Stimulated activated CD8-positive, alpha-beta memory T cell treated with anti-CD3 and anti-CD28 coated beads, Interleukin-7, amount 100 ng/mL, for 24 hours (primary cell): ENCODE measurements around the gene NCOA6.
A peak's percentile ranks its signal among the peaks of the same experiment; 100 is the strongest.
"Not testable (repeated sequence)": the region's sequence is repeated elsewhere in the genome, so short reads cannot be mapped to it uniquely, and the experiment has no call there.

Experiments used
- DNase-seq: peaks from one replicate; pipeline ENCODE4 v3.0.0-alpha.2; 2020; ENCODE audit warnings: low read depth

The NCOA6 gene

DNA sequence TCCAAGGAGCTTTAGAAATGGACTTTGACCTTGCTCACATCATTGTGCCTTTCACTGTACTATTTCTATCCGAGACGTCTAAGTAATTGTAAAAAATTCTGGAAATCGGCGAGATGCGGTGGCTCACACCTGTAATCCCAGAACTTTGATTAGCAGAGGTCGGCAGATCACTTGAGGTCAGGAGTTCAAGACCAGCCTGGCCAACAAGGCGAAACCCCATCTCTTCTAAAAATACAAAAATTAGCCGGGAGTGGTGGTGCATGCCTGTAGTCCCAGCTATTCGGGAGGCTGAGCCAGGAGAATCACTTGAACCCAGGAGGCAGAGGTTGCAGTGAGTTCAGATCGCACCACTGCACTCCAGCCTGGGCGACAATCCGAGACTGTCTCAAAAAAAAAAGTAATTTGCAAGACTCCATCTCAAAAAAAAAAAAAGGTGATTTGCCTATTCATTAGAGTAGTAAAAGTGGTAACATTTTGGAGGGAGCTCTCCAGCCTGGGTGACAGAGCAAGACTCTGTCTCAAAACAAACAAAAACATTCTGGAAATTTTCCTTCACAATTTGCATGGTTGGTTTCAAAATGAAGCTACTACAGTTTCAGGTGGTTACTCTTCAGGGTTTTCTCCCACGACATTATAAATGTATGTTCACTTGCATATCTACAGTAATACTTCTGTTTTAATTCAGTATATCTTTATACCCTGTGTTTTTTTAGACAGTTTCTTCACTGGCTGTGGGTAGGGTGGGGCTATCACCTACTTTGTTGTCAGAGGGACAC is 106.0 kb downstream of the NCOA6 start:
- not testable (repeated sequence) for DNase-seq

DNA sequence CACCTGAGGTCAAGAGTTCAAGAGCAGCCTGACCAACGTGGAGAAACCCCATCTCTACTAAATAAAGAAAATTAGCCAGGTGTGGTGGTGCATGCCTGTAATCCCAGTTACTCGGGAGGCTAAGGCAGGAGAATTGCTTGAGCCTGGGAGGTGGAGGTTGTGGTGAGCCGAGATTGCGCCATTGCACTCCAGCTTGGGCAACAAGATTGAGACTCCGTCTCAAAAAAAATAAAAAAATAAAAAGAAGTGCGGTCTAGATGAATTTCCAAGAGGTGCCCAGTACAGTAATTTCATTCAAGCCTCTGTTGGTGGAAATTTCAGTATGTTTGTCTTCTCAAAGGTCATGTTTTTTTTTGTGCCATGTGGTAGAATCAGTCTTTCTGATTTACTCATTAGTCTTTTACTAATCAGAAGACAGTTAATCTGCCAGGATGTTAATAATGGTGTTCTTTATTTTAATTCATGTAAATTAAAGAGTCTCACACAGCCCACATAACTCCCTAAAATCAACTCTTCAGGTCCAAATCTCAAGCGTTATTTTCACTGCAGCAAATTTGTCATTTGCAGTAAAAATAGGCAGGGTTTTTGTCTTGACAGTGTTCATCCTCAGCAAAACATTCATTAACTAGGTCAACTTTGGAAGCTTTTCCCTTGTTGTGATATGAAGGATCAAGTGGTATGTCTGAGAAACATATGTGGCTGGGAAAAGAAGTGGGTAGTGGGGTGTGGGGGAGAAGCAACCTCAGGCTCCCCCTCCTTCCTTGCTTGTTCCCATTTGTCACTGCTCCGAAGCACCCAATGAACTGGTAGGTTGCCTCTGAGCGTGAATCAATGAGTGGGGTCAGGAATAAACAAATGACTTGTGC is 108.0 kb downstream of the NCOA6 start:
- DNase-seq, result no peak

DNA sequence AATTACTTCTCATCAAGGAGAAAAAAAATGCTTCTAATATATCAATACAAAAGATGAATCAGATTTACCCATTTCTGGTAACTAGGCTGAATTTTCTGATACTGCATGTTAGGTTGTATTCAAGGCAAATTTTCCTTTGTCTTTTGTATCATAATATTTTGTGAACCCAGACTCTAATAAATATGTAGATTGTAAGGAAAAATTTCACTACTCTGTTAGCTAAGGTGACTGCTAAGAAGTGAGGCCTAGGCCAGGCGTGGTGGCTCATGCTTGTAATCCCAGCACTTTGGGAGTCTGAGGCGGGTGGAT is 108.6 kb downstream of the NCOA6 start:
- no peak for DNase-seq

DNA sequence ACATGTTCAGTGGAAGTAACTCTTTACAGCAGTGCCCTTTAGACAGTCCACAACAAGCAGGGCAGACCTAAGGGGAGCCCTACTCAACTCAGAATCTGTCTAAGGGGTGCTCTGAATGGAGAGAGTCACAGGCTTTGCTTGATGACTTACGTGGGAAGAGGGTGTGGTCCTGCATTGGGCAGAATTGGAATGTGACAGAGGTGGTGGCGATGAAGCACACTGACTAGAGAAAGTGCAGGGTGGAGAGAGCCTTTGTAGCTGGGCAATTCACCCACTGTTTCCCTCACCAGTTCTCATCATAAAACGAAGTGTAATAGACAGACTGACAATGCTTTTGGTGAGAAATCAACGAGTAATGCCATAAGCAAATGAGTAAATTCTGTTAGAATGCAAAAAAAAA is 110.1 kb downstream of the NCOA6 start:
- no peak for DNase-seq

DNA sequence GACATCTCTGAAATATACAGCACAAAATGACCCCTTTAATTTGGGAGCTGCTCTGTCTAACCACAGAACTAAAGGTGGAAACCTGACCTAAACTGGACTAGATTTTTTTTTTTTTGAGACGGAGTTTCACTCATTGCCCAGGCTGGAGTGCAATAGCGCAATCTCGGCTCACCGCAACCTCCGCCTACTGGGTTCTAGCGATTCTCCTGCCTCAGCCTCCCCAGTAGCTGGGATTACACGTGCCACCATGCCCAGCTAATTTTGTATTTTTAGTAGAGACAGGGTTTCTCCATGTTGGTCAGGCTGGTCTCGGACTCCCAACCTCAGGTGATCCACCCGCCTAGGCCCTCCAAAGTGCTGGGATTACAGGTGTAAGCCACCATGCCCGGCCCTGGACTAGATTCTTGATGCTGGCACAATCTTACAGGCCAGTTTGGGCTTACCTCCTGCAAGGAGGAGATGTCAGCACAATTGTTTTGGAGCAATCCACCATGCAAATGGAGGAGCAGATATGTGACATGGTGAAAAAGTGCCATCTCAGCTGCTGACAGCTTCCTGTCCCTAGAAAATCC is 111.4 kb downstream of the NCOA6 start:
- DNase-seq, result not testable (repeated sequence)

DNA sequence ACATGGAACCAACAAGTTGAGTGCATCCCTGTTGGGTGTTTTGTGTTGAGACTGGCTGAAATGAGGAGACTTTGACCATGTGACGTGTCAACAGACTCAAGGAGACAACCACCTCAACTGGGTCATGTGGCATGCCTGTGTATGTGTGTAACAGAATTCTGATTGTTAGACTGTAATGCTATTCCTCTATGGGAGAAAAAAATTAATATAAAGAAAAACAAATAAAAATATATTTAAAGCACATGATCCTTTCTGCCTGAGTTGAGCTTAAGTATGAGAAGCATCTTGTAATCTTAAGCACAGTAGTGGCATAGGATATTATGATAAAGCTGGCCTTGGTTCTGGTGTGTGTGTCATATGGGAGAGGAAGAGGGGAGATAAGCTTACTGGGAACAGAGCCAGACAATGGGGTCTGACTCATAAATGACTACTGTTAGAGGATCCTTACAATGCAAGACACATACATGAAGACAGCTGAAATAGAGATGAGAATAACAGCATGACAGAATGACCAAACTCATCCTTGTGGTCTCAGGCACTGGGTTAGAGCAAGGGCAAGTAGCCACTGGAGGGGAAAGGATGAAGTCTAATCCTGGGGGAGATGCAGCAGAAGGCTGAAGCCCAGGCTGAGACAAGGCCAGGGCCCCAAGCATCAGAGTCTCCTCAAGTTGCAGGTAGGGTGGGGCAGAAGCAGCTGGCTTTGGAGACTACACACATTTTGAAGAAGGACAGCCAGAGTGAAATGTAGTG is 112.1 kb downstream of the NCOA6 start:
- no peak for DNase-seq

DNA sequence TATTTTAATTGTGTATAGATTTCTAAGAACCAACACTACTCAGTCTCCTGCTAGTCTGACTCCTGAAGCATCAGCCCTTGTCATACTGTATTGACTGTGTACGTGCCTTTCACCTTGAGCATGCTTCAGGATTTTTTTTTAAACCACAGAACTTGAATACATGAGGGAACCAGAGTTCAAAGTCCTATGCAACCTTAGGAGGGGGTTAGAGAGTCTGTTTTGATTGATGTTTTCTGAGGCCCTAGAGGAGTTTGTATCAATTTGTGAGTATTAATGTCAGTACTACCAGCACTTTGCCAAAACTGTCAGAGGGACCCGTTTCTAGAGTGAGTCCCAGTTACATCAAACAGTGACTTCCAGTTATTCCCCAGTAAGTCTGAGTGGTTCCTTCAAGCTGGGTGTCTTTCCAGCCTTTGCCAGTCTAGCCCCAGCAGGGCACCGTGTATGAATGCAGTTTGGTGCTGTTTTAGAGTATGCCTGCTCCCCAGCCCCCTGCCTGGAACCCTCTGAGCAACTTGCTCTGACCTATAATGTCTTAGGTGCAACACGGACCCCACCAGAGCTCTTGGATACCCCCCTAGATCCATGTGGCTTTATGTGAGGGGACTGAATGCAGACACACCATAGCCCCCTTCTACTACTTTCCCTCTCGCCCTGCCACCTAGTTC is 112.8 kb downstream of the NCOA6 start:
- no peak for DNase-seq

DNA sequence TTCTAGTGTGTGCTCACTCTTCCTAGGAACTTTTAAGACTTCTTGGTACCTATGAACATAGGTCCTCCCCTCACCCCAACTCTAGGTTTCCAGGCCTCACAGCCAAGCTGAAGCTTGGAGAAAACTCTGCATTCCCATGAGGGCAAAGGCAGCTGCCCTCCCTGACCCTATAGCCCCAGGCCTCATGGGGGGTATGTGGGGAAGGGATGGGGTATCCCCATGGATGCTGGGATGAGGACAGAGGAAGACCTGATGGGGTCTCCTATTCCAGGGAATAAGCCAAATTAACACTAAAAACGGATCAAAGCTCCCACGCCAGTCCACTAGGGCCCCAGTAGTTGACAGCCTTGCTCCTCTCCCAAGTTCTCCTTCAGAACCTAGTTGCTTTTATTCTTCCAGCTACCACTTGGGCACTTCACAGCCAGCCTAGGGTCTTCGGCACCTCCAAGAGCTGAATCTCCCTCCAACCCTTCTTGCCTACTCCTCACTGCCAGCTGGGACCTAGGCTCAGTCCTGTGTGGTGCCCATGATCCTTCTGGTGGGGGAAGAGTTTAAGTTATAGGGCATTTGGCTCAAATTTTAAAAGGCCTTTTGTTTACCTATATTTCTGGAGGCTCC is 113.5 kb downstream of the NCOA6 start:
- no peak for DNase-seq

DNA sequence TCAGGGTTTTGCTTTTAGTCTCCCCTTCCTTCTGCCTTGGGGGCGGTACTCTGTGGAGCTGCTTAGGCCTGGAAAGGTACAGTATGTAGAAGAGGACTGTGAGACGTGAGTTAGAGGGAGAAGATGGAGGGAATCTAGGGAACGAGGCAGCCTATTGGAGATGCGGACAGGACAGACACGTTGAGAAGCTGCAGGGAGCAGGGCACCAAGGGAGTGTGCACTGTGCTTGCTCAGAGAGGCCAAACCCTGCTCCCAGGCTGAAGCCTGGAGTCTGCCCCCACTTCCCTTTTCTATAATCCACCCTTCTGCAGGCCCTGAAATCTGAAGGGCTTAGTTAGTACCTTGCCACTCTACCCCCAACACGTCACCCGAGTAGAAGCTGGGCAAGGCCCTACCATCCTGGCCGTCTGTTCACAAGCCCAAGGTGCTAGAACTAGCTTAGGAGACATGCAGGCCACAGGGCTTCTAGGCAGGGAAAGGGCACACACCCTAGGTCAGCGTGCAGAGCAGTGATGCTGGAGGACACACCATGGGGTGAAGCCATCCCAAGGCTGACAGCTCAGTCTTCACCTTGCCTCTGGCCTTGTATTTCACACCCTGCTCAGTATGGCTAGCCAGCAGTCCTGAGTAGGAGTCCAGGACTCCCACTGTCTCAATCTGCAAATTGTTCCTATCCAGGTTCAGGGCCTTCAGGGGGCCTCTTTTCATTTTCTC is 114.4 kb downstream of the NCOA6 start:
- no peak for DNase-seq

DNA sequence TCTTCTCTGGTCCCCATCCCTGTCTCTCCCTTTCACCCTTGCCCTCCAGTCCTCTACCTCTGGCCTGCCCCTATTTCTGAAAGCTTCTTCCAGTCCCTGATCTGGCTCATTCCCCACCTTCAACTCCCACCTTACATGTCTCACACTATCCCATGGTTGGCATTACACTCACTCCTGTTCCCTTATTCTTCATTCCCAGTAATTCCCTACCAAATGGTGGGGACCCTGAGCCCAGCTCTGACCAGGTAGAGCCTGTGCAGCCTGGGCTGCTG is 114.9 kb downstream of the NCOA6 start:
- no peak for DNase-seq

DNA sequence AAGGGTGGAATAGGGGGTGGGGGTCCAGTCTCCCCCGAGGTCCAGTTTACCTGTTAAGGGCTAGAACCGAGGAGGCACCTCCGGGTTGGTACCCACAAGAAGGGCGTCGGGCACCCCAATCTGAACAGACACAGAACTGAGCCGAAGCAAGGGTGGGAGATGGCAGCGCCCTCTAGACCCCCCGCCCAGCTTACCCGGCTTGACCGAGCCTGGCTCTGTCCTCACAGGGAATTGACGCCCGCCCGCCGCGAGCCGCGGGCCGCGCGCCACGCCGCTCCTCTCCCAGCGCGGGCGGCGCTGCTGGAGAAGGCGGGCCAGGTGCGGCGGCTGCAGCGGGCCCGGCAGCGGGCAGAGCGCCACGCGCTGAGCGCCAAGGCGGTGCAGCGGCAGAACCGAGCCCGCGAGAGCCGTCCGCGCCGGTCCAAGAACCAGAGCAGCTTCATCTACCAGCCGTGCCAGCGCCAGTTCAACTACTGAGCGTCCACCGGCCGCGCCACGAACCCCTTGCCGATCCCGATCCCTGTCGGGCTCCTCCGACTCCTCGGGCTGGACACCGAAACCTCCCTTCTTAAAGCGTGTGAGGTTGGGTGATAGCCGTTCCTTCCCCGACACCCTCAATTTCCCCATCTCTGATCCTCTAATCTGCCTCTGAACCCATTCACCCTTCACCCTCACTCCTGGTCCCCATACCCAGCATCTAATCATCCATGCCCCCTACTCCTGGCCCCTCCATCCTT is 115.5 kb downstream of the NCOA6 start:
- DNase-seq, result no peak

DNA sequence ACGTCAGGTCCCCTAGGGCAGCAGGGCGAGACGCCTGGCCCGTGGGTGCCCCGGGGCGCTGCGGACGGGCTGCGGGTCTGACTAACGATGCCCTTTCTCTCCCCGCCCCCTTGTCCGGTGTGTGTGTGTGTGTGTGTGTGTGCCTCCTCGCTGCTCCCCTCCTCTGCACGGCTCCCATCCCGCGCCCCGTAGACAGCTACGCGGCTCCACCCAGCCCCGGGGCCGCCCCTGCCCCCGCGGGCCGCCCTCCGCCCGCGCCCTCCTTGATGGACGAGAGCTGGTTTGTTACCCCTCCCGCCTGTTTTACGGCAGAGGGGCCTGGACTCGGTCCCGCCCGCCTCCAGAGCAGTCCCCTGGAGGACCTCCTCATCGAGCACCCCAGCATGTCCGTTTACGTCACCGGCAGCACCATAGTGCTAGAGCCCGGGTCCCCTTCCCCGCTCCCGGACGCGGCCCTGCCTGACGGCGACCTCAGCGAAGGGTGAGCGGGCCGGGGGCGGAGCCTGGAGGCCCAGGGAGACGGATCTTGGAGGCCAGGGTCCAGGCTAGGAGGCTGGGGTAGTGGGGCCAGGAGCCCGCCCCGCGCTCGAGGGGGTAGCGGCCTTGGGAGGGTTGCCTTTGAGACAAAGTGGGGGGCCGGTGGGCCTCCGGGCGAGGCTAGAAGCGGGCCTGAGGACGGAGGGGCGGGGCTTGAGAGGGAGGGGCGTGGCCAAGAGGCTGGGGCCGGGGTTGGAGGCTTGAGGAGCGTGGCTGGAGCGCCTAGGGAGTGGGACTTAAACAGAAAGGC is 116.2 kb downstream of the NCOA6 start:
- peak; percentile 66 for DNase-seq

DNA sequence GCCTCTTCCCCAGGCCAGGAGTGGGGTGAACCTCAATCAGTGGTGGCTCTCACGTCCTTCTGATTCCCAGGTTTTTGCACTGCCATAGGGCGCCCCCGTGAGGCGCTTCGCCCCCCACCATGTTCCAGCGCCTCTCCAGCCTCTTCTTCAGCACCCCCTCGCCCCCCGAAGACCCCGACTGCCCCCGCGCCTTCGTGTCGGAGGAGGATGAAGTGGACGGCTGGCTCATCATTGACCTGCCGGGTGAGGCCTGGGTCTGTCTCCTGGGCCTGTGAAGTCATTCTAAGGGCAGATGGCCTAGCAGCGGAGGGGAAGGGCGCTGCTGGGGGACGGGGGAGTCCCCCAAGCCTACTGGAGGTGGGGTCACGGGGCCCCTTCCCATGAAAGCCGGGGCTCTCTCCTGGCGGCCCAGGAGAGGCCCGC is 116.8 kb downstream of the NCOA6 start:
- peak; percentile 22 for DNase-seq

DNA sequence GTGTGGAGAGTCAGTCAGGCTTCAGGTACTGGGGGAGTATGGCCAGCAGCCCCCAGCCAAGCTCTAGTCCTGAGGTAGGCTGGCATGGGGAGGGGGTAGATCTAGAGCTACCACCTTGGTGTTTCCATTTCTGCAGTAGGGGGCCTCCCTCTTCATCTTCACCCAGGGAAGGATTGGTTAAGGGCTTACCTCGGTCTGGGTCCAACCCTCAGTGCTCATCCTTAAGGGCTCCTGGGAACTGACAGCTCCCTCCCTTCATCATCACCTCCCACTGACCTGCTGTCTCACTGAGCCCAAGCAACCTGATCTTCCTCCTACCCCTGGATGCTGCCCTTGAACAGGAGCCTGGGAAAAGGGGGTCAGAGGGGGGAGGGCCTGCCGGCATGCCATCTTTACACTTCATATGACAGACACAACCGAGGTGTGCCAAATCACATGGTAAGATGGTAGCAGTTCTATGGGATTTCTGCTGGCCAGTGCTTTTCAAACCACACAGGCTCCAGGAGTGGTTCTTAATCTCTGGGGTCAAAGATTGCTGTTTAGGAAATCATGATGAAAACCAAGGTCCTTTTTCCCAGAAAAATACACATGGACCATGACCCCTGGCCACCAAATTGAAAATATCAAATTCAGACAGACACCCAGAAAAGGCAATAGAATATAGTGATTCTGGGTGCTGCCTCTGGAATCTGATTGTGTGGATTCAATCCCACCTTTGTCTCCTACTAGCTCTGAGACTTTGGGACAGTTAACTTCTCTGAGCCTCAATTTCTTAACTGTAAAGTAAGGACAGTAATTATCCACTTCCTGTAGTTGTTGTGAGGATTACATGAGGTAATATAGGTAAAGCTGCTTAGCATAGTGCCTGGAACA is 118.3 kb downstream of the NCOA6 start:
- DNase-seq, result no peak

DNA sequence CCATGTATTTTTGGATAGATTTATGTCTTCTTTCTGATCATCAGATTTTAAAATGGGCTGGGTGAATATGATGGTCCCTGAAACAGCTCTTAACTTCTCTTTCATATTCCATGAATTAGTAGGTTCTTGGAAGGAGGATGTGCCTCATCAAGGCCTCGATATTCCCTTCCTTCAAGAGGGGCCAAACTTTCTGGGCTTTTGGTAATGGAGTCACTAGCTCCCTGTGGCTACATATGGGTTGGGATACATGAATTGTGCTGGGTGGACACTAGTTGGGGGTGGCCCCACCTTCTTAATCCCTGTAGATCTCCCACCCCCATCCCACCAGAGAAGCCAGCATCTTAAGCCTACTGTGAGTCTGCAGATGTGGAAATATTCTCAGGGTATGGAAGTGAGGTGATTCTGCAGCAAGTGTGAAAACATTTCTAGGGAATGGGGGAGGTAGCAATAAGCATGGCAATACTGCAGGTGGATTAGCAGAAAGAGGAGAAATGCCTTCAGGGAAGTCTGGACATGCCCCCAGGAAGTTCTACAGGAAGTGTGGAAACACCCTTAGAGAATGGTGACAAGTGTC is 119.1 kb downstream of the NCOA6 start:
- no peak for DNase-seq

DNA sequence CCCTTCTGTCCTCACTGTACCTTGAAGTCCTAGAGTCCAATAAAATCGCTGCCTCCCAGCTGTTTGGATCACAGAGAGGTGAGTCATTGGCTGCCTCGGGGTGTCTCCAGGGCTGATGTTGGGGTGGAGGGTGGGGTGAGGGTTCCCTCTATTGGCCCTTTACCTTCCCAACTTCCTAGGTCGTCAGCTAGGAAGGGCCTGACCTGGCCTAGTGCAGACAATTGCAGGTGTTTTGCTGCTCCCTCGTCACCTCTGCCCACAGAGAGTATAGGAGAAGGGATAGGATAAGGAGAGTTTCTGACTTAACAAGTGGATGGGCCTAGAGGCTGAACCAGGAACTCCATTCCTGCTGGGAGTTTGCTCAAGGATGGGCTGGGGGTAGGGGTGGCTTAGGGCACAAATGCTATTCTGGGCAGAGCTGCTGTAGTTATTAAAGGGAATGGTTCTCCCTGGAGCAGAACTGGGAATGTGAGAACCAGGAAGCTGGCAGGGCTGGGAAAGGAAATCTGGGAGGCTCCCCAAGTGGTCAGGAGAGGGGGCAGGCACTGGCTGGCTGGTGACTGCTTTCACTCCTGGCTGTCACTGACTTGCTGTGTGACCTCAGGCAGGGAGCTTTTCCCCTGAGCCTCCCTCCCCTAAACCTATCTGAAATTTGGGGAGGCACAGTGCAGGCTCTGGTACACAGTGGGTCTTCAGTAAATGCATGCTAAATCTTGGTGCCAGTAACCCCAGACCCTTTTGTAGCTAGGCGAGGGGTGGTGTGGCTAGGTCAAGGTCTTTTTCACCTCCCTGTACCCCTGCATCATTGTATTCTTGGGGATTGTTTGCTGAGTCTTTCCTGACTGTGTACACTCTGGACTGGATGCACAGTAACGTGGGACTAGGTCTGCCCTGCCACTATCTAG is 119.8 kb downstream of the NCOA6 start:
- DNase-seq, result no peak

DNA sequence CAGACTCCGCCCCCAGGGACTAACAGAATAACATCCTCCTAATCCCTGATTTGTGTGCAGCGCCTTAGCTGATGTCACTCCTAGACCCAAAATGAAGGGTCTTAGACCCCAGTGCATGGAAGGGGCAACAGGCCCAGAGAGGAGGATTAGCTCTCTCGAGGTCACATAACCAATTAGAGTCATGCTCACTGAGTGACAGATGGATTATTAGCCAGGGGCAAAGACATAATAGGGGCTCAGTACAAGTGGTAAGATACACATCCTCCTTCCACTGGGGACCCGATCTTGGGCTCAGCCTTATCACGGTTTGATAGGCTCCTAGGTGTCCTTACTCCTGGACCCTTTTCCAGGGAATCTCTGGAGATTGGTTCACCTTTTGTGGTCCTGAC is 120.4 kb downstream of the NCOA6 start:
- DNase-seq, result no peak
